Kidney epithelial cell (primary cell): ENCODE data around the gene ZPBP. TPM values are rescaled to one million over a fixed set of nuclear protein-coding genes. Genes with fewer than 3 reads are reported as not detected.

Experiments used
- DNase-seq: peaks from one replicate; pipeline ENCODE4 v3.0.0-alpha.2; 2010; ENCODE audit warnings: low read depth
- H3K27me3 ChIP-seq: 2 replicates; pipeline ENCODE4 v1.6.0; 2011; ENCODE audit warnings: low read length; ENCODE audit not compliant: control insufficient read depth, insufficient read depth
- H3K36me3 ChIP-seq: 2 replicates; pipeline ENCODE4 v1.5.1; 2011; ENCODE audit warnings: low read length; ENCODE audit not compliant: control insufficient read depth, insufficient read depth
- H3K4me3 ChIP-seq: 2 replicates; pipeline ENCODE4 v1.5.1; 2011; ENCODE audit warnings: low read depth, mild to moderate bottlenecking, control low read depth, low read length
- CTCF ChIP-seq: IDR thresholded peaks from 2 replicates; pipeline ENCODE4 v1.5.1; 2011; ENCODE audit warnings: mild to moderate bottlenecking, moderate library complexity, low read length, control low read depth, inconsistent platforms; ENCODE audit not compliant: insufficient read depth, poor library complexity, severe bottlenecking
- total RNA-seq: library from RNA; depleted of rRNA; stranded (reverse); fragments of >200 nt; gene quantifications from 2 replicates; pipeline ENCODE4 v1.2.3, GENCODE V29; 2015

The ZPBP gene
- total RNA-seq, 1 donor from 2014 or later = 0.13 TPM

GRCh38 chr7:49926720-49927119, 166.3 kb downstream of the ZPBP start:
- no peaks in the 10 kb centered on the region for H3K36me3 ChIP-seq
- no peak for TF ChIP-seq CTCF
- H3K27me3 ChIP-seq = no peaks in the 10 kb centered on the region
- no peak overlapping the region for H3K4me3 ChIP-seq
- DNase-seq = no peak

DNA sequence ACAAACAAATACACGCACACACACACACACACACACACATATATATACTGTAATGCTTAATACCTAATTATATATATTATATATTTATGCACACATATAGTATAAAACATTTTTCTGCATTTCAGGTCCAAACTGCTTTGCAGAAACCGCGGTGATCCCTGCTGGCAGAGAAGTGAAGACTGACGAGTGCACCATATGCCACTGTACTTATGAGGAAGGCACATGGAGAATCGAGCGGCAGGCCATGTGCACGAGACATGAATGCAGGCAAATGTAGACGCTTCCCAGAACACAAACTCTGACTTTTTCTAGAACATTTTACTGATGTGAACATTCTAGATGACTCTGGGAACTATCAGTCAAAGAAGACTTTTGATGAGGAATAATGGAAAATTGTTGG, 181.1 kb downstream of the ZPBP start:
- no peak for TF ChIP-seq CTCF
- no peak for DNase-seq
- Histone ChIP-seq H3K27me3 (no peaks in the 10 kb centered on the region), H3K36me3 (no peaks in the 10 kb centered on the region), H3K4me3 (no peak overlapping the region)

DNA sequence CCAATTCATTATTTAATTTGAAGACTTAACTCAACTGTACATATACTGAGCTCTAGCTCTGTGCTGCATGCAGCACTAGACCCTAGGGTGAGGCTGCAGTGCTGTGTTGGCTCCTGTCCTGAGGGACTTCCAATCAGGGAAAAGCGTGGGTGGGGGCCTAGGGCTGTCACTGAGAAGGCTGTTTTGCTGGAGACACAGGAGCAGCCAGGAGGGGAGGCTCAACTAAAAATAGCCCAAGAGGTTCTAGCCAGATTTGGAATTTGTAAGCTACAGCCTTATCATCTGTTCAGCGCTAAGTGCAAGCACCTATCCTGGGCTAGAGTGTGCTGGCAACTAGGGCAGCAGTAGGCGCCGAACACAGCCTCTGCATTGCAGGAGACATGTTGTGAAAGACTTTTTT, 198.5 kb downstream of the ZPBP start:
- TF ChIP-seq CTCF = no peak
- Histone ChIP-seq H3K36me3 (no peaks in the 10 kb centered on the region), H3K4me3 (no peak overlapping the region), H3K27me3 (no peaks in the 10 kb centered on the region)
- no peak for DNase-seq

DNA sequence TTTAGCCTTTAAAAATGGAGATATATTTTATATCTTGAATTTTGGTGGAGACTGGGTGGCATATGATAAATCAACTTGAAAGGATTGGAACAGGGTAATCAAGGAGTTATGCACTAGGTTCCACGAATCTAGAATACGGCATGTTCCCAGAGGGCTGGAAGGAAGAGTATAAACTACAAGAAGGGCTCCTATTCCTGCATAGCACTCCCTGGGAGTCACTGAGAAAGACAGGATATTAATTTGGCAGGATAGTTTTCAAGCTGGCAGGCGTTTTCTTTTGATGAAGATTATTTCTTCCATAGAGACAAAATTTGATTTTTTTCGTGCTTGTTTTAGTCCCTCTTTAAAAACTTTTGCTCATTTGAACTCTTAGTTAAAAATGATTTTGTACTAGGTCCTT, 199.9 kb downstream of the ZPBP start:
- Histone ChIP-seq H3K27me3 (no peaks in the 10 kb centered on the region), H3K4me3 (no peak overlapping the region), H3K36me3 (no peaks in the 10 kb centered on the region)
- no peak for DNase-seq
- no peak for TF ChIP-seq CTCF

- Histone ChIP-seq H3K27me3 (no peaks in the 10 kb centered on the region), H3K36me3 (no peaks in the 10 kb centered on the region), H3K4me3 (no peak overlapping the region)
- TF ChIP-seq CTCF = no peak
- DNase-seq = no peak
Observed at GRCh38 chr7:49892481-49892880, 200.6 kb downstream of the ZPBP start.

Other genes with a start within 250 kb of the ZPBP start
- 0.33 and 1.3 TPM in 2 replicates for gene IKZF1, start 211.5 kb upstream of the ZPBP start, total RNA-seq